Measurements from ENCODE around the gene CAMKK2. TPM values are rescaled to one million over a fixed set of nuclear protein-coding genes. Genes with fewer than 3 reads are reported as not detected.

CAMKK2 gene
- total RNA-seq, 1 donor: 14.7 TPM

DNA sequence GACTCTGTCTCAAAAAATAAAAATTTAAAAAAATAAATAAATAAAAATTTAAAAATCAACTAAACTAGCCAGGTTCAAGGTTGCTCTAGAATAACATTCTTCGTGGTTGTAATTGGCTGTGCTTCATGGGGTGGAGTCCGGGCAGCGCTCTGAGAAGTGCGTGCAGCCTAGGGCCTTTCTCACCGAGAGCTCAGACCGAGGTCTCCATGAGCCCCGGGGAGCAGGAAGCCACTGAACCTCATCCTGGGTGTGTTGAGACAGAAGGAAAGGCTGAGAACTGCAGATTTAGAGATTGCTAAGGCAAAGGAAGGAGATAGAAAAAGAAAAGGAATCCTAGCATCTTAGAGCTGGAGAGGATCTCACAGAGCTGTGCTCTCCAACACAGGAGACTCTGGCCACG lies 71.9 kb downstream of the CAMKK2 start:
- no peak for TF ChIP-seq CTCF (IDR thresholded peaks at IDR 0.05; ENCODE audit: insufficient read depth, low read depth, low read length)
- no peak for DNase-seq (ENCODE audit: low read depth)
- no peak overlapping the region for H3K4me3 ChIP-seq (ENCODE audit: low read depth, low read length)

GRCh38 chr12:121223292-121224285 lies 72.9 kb downstream of the CAMKK2 start:
- H3K4me3 ChIP-seq (ENCODE audit: low read depth, low read length): no peak overlapping the region
- no peak for DNase-seq (ENCODE audit: low read depth)
- TF ChIP-seq CTCF (IDR thresholded peaks at IDR 0.05; ENCODE audit: insufficient read depth, low read depth, low read length): peak; percentile 37

- DNase-seq (ENCODE audit: low read depth): no peak
- H3K4me3 ChIP-seq (ENCODE audit: low read depth, low read length): no peak overlapping the region
- no peak for TF ChIP-seq CTCF (IDR thresholded peaks at IDR 0.05; ENCODE audit: insufficient read depth, low read depth, low read length)
Observed at GRCh38 chr12:121222847-121223246, 73.7 kb downstream of the CAMKK2 start.

GRCh38 chr12:121219353-121219986 lies 77.0 kb downstream of the CAMKK2 start:
- no peak for DNase-seq (ENCODE audit: low read depth)
- TF ChIP-seq CTCF (IDR thresholded peaks at IDR 0.05; ENCODE audit: insufficient read depth, low read depth, low read length): no peak

GRCh38 chr12:121218588-121219352 lies 77.7 kb downstream of the CAMKK2 start:
- no peak for TF ChIP-seq CTCF (IDR thresholded peaks at IDR 0.05; ENCODE audit: insufficient read depth, low read depth, low read length)
- no peak overlapping the region for H3K4me3 ChIP-seq (ENCODE audit: low read depth, low read length)

More at GRCh38 chr12:121219353-121219986, 77.0 kb downstream of the CAMKK2 start:
- no peak overlapping the region for H3K4me3 ChIP-seq (ENCODE audit: low read depth, low read length)

DNA sequence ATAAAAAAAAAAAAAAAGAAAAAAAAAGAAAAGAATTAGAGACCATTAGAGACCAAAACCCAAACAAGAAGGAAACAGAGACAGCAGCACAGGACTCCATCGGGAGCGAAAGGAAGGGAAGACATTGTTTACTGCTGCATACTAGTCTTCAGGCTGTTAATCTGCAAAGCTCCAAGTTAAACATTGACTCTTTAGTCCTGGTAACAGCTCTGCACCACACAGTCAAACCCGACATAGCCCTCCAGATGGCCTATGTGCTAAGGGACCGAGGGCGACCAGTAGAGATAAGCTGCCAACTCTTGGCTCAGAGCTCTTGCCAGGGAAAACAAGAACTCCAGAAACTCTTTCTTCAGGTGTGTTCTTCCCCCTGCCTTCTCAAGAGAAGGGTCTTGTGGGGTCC lies 78.7 kb downstream of the CAMKK2 start:
- H3K4me3 ChIP-seq (ENCODE audit: low read depth, low read length): no peak overlapping the region
- no peak for DNase-seq (ENCODE audit: low read depth)
- TF ChIP-seq CTCF (IDR thresholded peaks at IDR 0.05; ENCODE audit: insufficient read depth, low read depth, low read length): no peak

More at GRCh38 chr12:121218588-121219352, 77.7 kb downstream of the CAMKK2 start:
- DNase-seq (ENCODE audit: low read depth): no peak

All from fibroblast of villous mesenchyme (primary cell).